Omental fat pad (tissue), 4 donors: ENCODE results near the gene MYH9. TPM values are rescaled to one million over a fixed set of nuclear protein-coding genes. Genes with fewer than 3 reads are reported as not detected.

Experiments used
- ATAC-seq: fragments of 150-250 bp; one replicate; pipeline ENCODE4 v1.9.1; 2016; ENCODE audit warnings: mild to moderate bottlenecking, moderate library complexity; ENCODE audit not compliant: low FRiP score
- DNase-seq: peaks from one replicate; pipeline ENCODE4 v3.0.0-alpha.2; 2019; ENCODE audit warnings: low spot score
- total RNA-seq, 4 donors: library from RNA; depleted of rRNA; stranded (reverse); fragments of >200 nt; gene quantifications; one replicate each; pipeline ENCODE4 v1.1.0, GENCODE V29; 2016
- TF ChIP-seq, protein P1 (sequence below), 3 donors: fragments of 450-650 bp; IDR thresholded peaks; one replicate each; pipeline ENCODE4 v1.5.1; 2016 to 2017; ENCODE audit warnings: antibody characterized with exemption in 3 of 3, mild to moderate bottlenecking in 3 of 3, moderate library complexity in 2 of 3

Gene MYH9
- total RNA-seq, 4 donors from 2014 or later = 225 to 463 (median 370) TPM

GRCh38 chr22:36367479-36367878 is 20.3 kb downstream of the MYH9 start:
- DNase-seq (no peak), ATAC-seq (no peak)
- TF ChIP-seq, protein P1, sequence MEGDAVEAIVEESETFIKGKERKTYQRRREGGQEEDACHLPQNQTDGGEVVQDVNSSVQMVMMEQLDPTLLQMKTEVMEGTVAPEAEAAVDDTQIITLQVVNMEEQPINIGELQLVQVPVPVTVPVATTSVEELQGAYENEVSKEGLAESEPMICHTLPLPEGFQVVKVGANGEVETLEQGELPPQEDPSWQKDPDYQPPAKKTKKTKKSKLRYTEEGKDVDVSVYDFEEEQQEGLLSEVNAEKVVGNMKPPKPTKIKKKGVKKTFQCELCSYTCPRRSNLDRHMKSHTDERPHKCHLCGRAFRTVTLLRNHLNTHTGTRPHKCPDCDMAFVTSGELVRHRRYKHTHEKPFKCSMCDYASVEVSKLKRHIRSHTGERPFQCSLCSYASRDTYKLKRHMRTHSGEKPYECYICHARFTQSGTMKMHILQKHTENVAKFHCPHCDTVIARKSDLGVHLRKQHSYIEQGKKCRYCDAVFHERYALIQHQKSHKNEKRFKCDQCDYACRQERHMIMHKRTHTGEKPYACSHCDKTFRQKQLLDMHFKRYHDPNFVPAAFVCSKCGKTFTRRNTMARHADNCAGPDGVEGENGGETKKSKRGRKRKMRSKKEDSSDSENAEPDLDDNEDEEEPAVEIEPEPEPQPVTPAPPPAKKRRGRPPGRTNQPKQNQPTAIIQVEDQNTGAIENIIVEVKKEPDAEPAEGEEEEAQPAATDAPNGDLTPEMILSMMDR (IDR thresholded peaks at IDR 0.05) = no peak

DNA sequence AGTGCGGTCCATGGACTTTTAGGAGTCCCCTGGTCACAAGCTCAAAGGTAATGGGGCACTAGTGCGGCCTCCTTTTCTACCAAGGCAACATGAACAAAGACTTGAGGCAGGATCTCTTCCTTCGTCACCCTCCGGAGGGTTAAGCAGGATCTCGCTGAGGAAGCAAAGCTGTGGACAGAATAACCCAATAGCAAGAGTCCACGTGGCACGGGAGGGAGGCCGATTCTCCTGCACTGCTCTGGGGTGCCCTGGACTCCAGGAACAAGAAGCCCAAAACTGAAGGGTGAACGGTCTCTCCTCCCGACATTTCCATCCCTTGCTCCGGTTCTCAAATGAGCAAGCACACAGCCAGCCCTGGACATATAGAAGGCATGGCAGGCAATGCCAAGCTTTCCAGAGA is 20.7 kb downstream of the MYH9 start:
- DNase-seq (no peak), ATAC-seq (no peak)
- TF ChIP-seq, protein P1 (IDR thresholded peaks at IDR 0.05) = no peak

GRCh38 chr22:36366291-36366708 is 21.5 kb downstream of the MYH9 start:
- ATAC-seq = no peak

DNA sequence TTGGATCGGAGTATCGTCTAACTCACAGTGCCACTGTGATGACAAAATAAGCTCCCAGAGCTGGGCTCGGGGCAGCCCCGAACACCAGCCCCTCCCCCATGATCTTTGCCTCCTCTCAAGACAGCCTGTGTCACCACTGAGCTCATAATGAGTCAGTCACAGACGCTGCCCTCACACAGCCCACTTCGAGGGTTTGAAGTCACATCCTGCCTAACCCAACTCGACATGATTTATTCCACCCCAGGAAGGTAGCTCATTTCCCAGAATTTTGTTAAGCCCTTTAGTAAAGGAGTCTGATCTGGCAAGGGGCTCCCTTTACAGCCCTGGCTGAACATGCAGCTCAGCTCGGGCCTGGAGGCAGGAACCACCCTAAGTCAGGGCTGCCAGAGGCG is 22.8 kb downstream of the MYH9 start:
- ATAC-seq (peak; percentile 81), DNase-seq (no peak)
- TF ChIP-seq, protein P1 (IDR thresholded peaks at IDR 0.05) = no peak

More at GRCh38 chr22:36366291-36366708, 21.5 kb downstream of the MYH9 start:
- no peak for DNase-seq
- TF ChIP-seq, protein P1 (IDR thresholded peaks at IDR 0.05) = no peak

- TF ChIP-seq, protein P1 (IDR thresholded peaks at IDR 0.05) = no peak
- ATAC-seq (no peak), DNase-seq (no peak)
Measured at GRCh38 chr22:36364255-36365019, 23.3 kb downstream of the MYH9 start.

DNA sequence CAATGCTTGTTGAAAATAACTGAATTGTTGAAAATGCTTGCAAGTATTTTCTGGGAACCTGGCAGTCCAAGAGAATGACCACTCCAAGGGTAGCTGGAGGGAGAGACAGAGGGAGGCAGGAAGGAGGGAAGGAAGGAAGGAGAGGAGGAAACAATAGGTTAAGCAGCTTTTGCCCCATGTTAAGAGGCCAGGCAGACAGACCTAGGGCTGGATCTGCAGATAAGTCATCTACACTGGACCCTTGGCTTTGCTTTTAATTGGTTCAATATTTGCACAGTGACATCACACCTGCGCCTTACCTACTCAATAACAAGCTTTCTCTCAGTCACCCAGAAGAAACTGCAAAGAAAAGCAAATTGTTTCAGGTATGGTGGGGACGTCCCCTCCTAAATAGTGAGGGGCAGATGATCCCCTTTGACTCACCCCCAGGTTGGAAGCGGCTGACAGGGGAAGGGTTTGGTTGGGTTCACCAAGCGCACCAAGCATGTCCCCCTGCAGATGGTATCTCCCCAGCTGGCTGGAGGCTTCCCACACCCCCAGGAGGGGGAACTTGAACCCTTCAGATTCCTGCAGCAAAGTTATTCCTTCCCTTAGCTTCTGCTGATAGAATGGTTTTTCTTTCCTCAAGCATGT is 24.3 kb downstream of the MYH9 start:
- ATAC-seq (no peak), DNase-seq (no peak)
- TF ChIP-seq, protein P1 (IDR thresholded peaks at IDR 0.05) = no peak

DNA sequence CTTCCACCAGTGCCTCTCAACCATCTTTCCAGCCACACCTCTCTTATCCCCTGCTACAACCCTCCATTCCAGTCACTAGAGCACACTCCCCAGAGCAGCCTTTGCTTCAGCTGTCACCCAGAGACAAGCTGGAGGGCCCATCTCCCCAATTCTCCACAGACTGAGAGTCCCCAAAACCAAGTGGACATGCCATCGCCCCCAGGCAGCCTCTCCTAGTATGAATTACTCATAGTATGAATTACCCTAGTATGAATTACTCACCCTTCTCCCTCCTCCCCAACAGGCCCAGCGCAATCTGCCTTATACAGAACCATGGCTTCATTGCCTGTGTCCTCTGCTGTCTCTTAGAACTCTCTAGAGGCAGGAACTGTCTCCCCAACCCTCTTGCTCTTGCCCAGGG is 24.8 kb downstream of the MYH9 start:
- TF ChIP-seq, protein P1 (IDR thresholded peaks at IDR 0.05) = no peak
- ATAC-seq = no peak

More for the DNA sequence above, 24.8 kb downstream of the MYH9 start:
- no peak for DNase-seq
